ENCODE results near the gene NFATC2IP. TPM values are rescaled to one million over a fixed set of nuclear protein-coding genes. Genes with fewer than 3 reads are reported as not detected.
"Not testable (repeated sequence)": the region's sequence is repeated elsewhere in the genome, so short reads cannot be mapped to it uniquely, and the experiment has no call there.

Gene NFATC2IP
- total RNA-seq, 2 donors from 2014 or later: 42.9 to 52.0 TPM

DNA sequence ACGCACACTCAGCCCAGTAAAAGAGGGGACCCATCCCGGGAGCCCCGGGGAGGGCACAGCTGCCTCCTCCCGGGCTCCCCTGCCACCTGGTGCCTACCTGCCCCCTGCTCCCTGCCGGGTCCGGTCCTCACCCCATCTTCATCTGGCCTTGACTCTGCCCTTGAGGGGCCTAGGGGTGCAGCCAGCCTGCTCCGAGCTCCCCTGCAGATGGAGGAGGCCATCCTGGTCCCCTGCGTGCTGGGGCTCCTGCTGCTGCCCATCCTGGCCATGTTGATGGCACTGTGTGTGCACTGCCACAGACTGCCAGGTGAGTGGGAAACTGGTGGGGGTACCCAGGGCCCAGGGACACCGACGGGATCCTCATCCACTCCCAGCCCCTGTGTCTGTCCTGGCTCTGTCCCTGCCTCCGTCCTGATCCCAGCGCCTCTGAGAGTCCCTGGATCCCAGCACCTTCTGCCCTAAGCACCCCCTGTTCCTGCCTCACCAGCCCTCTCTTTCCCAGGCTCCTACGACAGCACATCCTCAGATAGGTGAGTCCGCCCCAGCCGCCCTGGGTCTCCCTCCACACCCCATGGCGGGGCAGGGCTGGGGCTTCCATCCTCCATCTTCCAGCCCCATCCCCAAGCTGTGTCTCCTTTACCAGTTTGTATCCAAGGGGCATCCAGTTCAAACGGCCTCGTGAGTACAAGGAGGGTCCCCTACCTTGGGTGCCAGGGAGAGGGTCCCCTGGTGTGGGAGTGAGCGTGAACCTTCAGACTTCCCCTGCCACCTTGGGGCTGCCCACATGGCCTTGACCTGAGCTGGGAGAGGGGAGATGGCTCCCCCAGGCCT, 34.7 kb downstream of the NFATC2IP start:
- ATAC-seq (peak; percentile 11), DNase-seq (no peak)
- intact Hi-C loops (cut with DNase I, micrococcal nuclease): no loop called here

DNA sequence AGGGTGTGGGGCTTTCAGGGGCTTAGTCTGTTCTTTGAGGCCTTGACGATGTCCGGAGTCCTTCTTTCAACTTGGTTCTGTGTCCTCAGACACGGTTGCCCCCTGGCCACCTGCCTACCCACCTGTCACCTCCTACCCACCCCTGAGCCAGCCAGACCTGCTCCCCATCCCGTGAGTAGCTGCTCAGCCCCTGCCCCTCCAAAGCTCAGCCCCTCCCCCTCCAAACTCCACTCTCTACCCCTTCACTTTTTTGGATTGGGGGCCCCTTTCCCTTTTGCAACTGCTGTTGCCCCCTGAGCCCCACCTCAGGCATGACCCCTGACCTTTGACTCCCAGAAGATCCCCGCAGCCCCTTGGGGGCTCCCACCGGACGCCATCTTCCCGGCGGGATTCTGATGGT, 35.3 kb downstream of the NFATC2IP start:
- DNase-seq (no peak), ATAC-seq (no peak)
- intact Hi-C loops (cut with DNase I, micrococcal nuclease): no loop called here

GRCh38 chr16:28986492-28986891, 35.8 kb downstream of the NFATC2IP start:
- intact Hi-C loops (cut with DNase I, micrococcal nuclease): no loop called here
- DNase-seq (no peak), ATAC-seq (no peak)

DNA sequence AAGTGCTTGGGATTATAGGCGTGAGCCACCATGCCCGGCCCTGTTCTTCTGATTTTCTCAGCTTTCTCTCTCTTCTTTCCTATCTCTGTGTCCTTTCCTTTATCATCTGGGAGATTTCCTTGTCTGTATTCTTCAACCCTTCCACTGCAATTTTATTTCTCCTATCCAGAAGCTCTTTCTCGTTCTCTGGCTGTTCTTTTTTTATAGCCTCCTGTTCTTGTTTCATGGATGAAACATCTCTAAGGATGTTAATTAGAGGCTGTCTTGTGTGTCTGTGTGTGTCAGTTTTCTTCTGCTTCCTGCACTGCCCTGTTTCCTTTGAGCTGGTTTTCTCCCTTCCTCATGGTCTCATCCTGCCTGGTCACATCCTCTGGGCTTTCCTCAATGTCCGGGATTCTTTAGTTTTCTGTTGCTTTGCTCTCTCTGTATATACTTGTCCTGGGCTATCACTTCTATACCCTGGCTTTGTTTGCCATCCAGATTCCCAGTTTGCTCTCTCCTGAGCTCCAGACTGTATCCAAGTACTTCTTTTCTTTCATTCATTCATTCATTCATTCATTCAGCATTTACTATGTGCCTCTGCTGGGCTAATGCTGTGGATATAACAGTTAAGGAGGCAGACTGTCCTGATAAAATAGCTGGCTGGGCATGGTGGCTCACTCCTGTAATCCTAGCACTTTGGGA, 36.6 kb downstream of the NFATC2IP start:
- intact Hi-C loops (cut with DNase I, micrococcal nuclease): no loop called here
- no peak for DNase-seq
- ATAC-seq: no peak

GRCh38 chr16:28989363-28989762, 38.6 kb downstream of the NFATC2IP start:
- ATAC-seq (no peak), DNase-seq (no peak)
- intact Hi-C loops (cut with DNase I, micrococcal nuclease): no loop called here

DNA sequence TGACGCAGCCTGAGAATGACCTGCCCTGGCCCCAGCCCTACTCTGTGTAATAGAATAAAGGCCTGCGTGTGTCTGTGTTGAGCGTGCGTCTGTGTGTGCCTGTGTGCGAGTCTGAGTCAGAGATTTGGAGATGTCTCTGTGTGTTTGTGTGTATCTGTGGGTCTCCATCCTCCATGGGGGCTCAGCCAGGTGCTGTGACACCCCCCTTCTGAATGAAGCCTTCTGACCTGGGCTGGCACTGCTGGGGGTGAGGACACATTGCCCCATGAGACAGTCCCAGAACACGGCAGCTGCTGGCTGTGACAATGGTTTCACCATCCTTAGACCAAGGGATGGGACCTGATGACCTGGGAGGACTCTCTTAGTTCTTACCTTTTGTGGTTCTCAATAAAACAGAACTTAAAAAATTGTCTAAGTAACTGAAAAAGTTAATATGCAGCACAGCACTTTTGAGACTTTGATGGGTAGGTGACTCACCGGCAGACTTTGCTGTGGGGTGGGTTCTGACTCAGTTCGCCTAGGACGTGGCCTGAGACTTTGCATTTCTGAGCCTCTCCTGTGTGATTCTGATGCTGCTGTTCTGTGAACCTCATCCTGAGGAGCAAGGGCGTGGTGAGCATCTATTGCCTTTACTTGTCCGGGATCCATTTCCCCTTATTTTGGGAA, 39.8 kb downstream of the NFATC2IP start:
- DNase-seq: no peak
- intact Hi-C loops (cut with DNase I, micrococcal nuclease): no loop called here
- ATAC-seq: no peak

- intact Hi-C loops (cut with DNase I, micrococcal nuclease): no loop called here
- DNase-seq (no peak), ATAC-seq (no peak)
Measured at GRCh38 chr16:28991687-28992086, 41.0 kb downstream of the NFATC2IP start.

- intact Hi-C loops (cut with DNase I, micrococcal nuclease): no loop called here
- no peak for DNase-seq
- ATAC-seq: no peak
Measured at GRCh38 chr16:28992496-28992895, 41.8 kb downstream of the NFATC2IP start.

DNA sequence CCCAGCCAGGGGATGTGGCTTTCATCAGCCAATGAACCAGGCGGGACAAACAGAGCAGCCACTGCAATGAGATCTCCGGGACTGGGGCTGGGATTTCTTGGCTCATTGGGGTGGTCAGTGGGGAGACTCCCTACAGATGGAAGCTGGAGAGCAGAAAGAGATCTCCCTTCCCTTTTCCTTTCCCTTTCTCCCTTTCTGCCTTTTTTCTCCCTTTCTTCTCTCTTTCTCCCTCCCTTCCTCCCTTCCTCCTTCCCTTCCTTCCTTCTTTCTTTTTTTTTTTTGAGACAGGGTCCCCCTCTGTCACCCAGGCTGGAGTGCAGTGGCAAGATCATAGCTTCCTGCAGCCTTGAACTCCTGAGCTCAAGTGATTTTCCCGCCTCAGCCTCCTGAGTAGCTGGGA, 48.1 kb downstream of the NFATC2IP start:
- DNase-seq: no peak
- no peak for ATAC-seq
- intact Hi-C loops (cut with DNase I, micrococcal nuclease): no loop called here

- no peak for ATAC-seq
- intact Hi-C loops (cut with DNase I, micrococcal nuclease): no loop called here
- no peak for DNase-seq
Measured at GRCh38 chr16:28999577-28999976, 48.8 kb downstream of the NFATC2IP start.

DNA sequence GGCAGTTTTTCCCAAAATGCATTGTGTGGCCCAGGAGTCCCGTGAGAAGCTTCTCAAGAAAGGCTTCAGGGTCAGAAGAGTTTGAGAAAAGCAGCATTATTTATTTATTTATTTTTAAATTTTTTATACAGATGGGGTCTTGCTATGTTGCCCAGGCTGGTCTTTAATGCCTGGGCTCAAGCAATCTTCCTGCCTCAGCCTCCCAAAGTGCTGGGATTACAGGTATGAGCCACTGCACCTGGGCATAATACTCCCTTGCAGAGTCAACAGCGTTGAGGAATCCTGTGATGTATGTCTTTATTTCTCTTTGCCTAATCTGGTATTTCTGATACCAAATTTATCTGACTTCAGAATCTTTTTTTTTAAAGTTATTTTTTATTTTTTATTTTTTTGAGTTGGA, 49.3 kb downstream of the NFATC2IP start:
- no peak for DNase-seq
- intact Hi-C loops (cut with DNase I, micrococcal nuclease): no loop called here
- no peak for ATAC-seq

DNA sequence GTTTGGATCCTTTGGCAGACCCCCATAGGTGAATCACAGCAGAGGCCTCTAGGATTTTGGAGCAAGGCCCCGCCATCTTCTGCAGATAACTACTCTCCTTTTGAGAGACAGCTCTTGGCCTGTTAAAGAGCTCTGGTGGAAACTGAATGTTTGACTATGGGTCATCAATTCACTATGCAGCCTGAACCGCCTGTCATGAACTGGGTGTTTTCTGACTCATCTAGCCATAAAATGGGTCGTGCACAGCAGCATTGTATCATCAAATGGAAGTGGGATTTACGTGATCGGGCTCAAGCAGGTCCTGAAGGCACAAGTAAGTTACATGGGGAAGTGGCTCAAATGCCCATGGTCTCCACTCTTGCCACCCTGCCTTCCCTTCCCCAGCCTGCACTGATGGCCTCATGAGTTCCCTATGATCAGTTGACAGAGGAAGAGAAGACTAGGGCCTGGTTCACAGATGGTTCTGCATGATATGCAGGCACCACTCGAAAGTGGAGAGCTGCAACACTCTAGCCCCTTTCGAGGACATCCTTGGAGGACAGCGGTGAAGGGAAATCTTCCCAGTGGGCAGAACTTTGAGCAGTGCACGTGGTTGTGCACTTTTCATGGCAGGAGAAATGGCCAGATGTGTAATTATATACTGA, 53.9 kb downstream of the NFATC2IP start:
- DNase-seq; intact Hi-C loops (cut with DNase I, micrococcal nuclease): not testable (repeated sequence)
- peak; percentile 34 for ATAC-seq

DNA sequence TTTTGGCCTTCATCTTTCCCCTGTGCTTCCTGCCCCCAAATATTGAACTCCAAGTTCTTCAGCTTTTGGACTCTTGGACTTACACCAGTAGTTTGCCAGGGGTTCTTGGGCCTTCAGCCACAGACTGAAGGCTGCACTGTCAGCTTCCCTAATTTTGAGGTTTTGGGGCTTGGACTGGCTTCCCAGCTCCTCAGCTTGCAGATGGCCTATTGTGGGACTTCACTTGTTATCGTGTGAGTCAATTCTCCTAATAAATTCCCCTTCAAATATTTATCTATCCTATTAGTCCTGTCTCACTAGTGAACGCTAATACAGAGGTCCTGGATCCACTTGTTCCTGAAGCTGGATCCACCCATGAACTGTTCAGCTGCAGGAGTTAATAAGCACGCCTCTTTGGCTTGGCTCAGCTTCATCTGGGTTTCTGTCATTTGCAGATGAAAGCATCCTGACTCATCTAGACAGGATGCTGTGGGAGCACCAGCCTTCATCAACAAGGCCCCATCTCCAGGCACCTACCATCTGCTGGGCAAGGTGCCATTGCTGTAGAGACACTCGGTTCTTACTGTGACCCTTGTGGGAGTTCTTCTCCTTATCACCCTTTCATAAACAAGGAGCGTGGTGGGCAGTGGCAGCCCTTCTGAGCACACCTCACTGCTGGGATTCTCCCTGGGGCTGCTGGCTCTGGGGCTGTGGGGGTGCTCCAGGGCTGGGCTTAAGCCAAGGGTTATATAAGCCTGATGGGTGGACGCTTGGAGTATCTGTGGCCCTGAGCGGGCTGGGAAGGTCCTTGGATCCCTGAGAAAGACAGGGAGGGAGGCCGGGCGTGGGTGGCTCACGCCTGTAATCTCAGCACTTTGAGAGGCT, 57.2 kb downstream of the NFATC2IP start:
- ATAC-seq (no peak), DNase-seq (no peak)
- intact Hi-C loops (cut with DNase I, micrococcal nuclease): no loop called here

DNA sequence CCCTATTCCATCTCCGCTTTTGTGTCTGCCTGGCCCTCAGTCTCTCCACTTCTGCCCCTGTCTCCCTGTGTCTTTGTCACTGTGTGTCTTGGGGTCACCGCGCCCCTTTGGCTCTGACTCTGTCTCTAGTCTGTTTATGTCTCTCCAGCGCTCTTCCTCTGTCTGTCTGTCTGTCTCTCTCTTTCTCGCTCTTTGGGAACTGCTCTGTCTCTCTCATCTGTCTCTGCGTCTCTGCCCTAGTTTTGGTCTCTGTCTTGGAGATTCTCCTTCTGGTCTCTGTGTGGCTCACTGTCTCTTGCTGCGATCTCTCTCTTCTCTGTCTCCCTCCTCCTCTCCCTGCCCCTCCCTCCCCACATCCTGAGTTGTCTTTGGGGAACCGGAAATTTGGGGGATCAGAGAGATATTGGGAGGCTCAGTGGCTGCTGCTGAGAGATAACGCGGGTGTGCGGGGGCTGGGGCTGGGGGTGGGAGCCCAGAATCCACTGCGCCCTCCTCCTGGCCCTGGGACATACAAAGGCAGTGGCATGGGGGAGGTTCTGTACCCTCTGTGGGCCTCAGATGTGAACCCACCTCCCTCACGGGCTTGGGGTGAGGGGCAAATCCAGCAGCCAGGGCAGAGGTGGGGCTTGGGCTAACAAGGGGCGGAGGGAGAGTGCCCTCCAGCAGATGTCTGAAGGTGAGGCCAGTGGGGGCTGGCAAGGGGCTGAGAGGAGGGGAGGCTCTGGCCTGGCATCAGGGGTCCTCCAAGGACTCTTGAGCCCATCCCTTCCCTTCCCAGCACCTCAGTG, 58.5 kb downstream of the NFATC2IP start:
- DNase-seq: no peak
- intact Hi-C loops (cut with DNase I, micrococcal nuclease): no loop called here
- ATAC-seq: no peak

- DNase-seq (no peak), ATAC-seq (no peak)
- intact Hi-C loops (cut with DNase I, micrococcal nuclease): no loop called here
Measured at GRCh38 chr16:29009838-29010166, 59.1 kb downstream of the NFATC2IP start.

GRCh38 chr16:29011112-29011511, 60.4 kb downstream of the NFATC2IP start:
- intact Hi-C loops (cut with DNase I, micrococcal nuclease): no loop called here
- DNase-seq: no peak
- no peak for ATAC-seq

DNA sequence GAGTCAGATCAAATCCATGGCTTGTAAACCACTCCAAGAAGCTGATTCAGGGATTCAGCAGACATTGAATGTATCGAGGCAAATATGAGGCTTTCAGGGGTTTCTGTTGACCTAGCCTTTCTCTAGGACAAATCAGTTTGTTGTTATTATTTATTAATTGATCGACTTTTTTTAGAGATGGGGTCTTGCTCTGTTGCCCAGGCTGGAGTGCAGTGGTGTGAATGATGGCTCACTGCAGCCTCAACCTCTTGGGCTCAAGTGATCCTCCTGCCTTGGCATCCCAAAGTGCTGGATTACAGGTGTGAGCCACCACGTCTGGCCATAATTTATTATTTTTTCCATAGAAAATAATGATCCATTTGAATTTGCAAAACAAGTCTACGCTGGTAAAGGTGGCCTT, 61.1 kb downstream of the NFATC2IP start:
- no peak for DNase-seq
- intact Hi-C loops (cut with DNase I, micrococcal nuclease): no loop called here
- no peak for ATAC-seq

GRCh38 chr16:29012913-29013553, 62.3 kb downstream of the NFATC2IP start:
- DNase-seq (no peak), ATAC-seq (no peak)
- intact Hi-C loops (cut with DNase I, micrococcal nuclease): no loop called here

Data from left colon (tissue), 2 donors.